HepG2 (cell line): ENCODE measurements around the gene STX5. TPM values are rescaled to one million over a fixed set of nuclear protein-coding genes. Genes with fewer than 3 reads are reported as not detected.

Experiments
- CBX5 ChIP-seq: sonication (generic); formaldehyde crosslinking; IDR thresholded peaks from 2 replicates; pipeline ENCODE4 v1.4.0; 2020; ENCODE audit warnings: missing genetic modification reagents, borderline replicate concordance
- DBP ChIP-seq: sonication (generic); formaldehyde crosslinking; IDR thresholded peaks from 2 replicates; pipeline ENCODE4 v1.4.0; 2020; ENCODE audit warnings: missing genetic modification reagents; ENCODE audit errors: not compliant biosample characterization
- GATAD2A ChIP-seq: IDR thresholded peaks from 2 replicates; pipeline ENCODE4 v1.6.1; 2016
- GTF3A ChIP-seq: sonication (generic); formaldehyde crosslinking; conservative IDR thresholded peaks from 2 replicates; pipeline ENCODE4 v1.4.0; 2020; ENCODE audit warnings: mild to moderate bottlenecking, missing genetic modification reagents
- KDM3A ChIP-seq: IDR thresholded peaks from 2 replicates; pipeline ENCODE4 v1.6.1; 2018; ENCODE audit warnings: low read depth, missing compliant biosample characterization
- KLF15 ChIP-seq: sonication (generic); formaldehyde crosslinking; IDR thresholded peaks from 2 replicates; pipeline ENCODE4 v1.8.1; 2023; ENCODE audit warnings: borderline replicate concordance, mild to moderate bottlenecking, inconsistent platforms, missing genetic modification reagents, mixed read lengths
- NAIF1 ChIP-seq: sonication (generic); formaldehyde crosslinking; IDR thresholded peaks from 2 replicates; pipeline ENCODE4 v1.5.0; 2020; ENCODE audit warnings: mild to moderate bottlenecking, missing genetic modification reagents, borderline replicate concordance
- PLRG1 ChIP-seq: fragments of 450-650 bp; conservative IDR thresholded peaks from 2 replicates; pipeline ENCODE4 v1.6.1; 2016
- SMAD1 ChIP-seq: sonication (generic); formaldehyde crosslinking; IDR thresholded peaks from 2 replicates; pipeline ENCODE4 v1.4.0; 2020; ENCODE audit warnings: missing genetic modification reagents, low read depth, mild to moderate bottlenecking, borderline replicate concordance
- TFDP1 ChIP-seq: IDR thresholded peaks from 2 replicates; pipeline ENCODE4 v1.6.1; 2016; ENCODE audit warnings: missing compliant biosample characterization, missing genetic modification reagents, borderline replicate concordance
- YY1 ChIP-seq: IDR thresholded peaks from 2 replicates; pipeline ENCODE4 v1.6.1; 2011; ENCODE audit warnings: low read length, low read depth, moderate library complexity, mild to moderate bottlenecking; ENCODE audit not compliant: insufficient read depth, insufficient replicate concordance
- ZNF280B ChIP-seq: sonication (generic); formaldehyde crosslinking; IDR thresholded peaks from 2 replicates; pipeline ENCODE4 v1.5.0; 2020; ENCODE audit warnings: missing genetic modification reagents, mild to moderate bottlenecking, borderline replicate concordance
- ZNF331 ChIP-seq: sonication (generic); formaldehyde crosslinking; IDR thresholded peaks from 2 replicates; pipeline ENCODE4 v1.4.0; 2020; ENCODE audit warnings: missing genetic modification reagents
- ZNF335 ChIP-seq: sonication (generic); formaldehyde crosslinking; IDR thresholded peaks from 2 replicates; pipeline ENCODE4 v1.4.0; 2020; ENCODE audit warnings: missing genetic modification reagents
- ZNF501 ChIP-seq: sonication (generic); formaldehyde crosslinking; IDR thresholded peaks from 2 replicates; pipeline ENCODE4 v1.5.1; 2020; ENCODE audit warnings: mild to moderate bottlenecking, moderate library complexity, missing genetic modification reagents
- ZNF549 ChIP-seq: sonication (generic); formaldehyde crosslinking; IDR thresholded peaks from 2 replicates; pipeline ENCODE4 v1.5.0; 2020; ENCODE audit warnings: missing genetic modification reagents
- ZNF563 ChIP-seq: sonication (generic); formaldehyde crosslinking; IDR thresholded peaks from 2 replicates; pipeline ENCODE4 v1.8.0; 2022; ENCODE audit warnings: mild to moderate bottlenecking, moderate library complexity, missing genetic modification reagents
- ZNF569 ChIP-seq: sonication (generic); formaldehyde crosslinking; IDR thresholded peaks from 2 replicates; pipeline ENCODE4 v1.5.0; 2020; ENCODE audit warnings: mild to moderate bottlenecking, missing genetic modification reagents, moderate library complexity, borderline replicate concordance
- ZNF646 ChIP-seq: sonication (generic); formaldehyde crosslinking; IDR thresholded peaks from 2 replicates; pipeline ENCODE4 v1.9.0; 2021; ENCODE audit warnings: mild to moderate bottlenecking, missing genetic modification reagents
- polyA plus RNA-seq, 8 experiments: library from polyadenylated mRNA; depleted of rRNA in 3 of 8; stranded (reverse) in 7 of 8; unstranded in 1 of 8; fragments of >200 nt; fragmentation: Illumina TruSeq in 4 of 8; extraction: Trizol in 4 of 8; gene quantifications; 2 replicates each; pipeline versions ENCODE4 v1.2.1 to v1.2.3, GENCODE V29; 2011 to 2016; ENCODE audit warnings: low read depth in 4 of 8, missing spikeins in 1 of 8, mixed read lengths in 1 of 8; ENCODE audit not compliant: insufficient read depth in 1 of 8
- total RNA-seq, 5 experiments: library from RNA; depleted of rRNA; stranded (reverse); fragments of >200 nt; fragmentation: Illumina TruSeq; extraction: Trizol; gene quantifications; 2 replicates each; pipeline ENCODE4 v1.2.3, GENCODE V29; 2016; ENCODE audit warnings: low read depth in 1 of 5

Gene STX5
- total and polyA plus RNA-seq, 2 of the 13 experiments (the other 11 are each of a cell fraction or from before 2014, with no cell fraction given) = 26.9 to 30.0 TPM

GRCh38 chr11:62839050-62839945, 7.4 kb upstream of the STX5 start, which contains the start of gene WDR74 (continued):
- peak; percentile 85 for TF ChIP-seq ZNF331 (CRISPR knock-in tag)
- TF ChIP-seq ZNF501 (CRISPR knock-in tag) = peak; percentile 83; the same call in 1 of the 2 replicates
- TF ChIP-seq ZNF646 (CRISPR knock-in tag) = no peak
- peak; percentile 72 for TF ChIP-seq ZNF335 (CRISPR knock-in tag)
- peak; percentile 81; the same call in 1 of the 2 replicates for TF ChIP-seq TFDP1
- TF ChIP-seq GATAD2A = peak; percentile 76
- peak; percentile 97 for TF ChIP-seq YY1
- TF ChIP-seq CBX5 (CRISPR knock-in tag) = peak; percentile 74; the same call in 1 of the 2 replicates
- TF ChIP-seq ZNF280B = peak; percentile 86
- TF ChIP-seq KDM3A (CRISPR knock-in tag) = 0 out of 2 replicates have a peak, but pooled peaks have one; percentile 67
- TF ChIP-seq ZNF549 (CRISPR knock-in tag) = no peak
- TF ChIP-seq SMAD1 (CRISPR knock-in tag) = peak; percentile 28; the same call in 1 of the 2 replicates
- no peak for TF ChIP-seq ZNF569 (CRISPR knock-in tag)
- TF ChIP-seq DBP (CRISPR knock-in tag) = no peak
- TF ChIP-seq PLRG1 = no peak
- no peak for TF ChIP-seq GTF3A (CRISPR knock-in tag)
- TF ChIP-seq NAIF1 (CRISPR knock-in tag) = no peak
- no peak for TF ChIP-seq ZNF563
- no peak for TF ChIP-seq KLF15 (CRISPR knock-in tag)
